Keratinocyte (primary cell): ENCODE data around the gene NUDT6. TPM values are rescaled to one million over a fixed set of nuclear protein-coding genes. Genes with fewer than 3 reads are reported as not detected.

ENCODE experiments used
- DNase-seq: peaks from one replicate; pipeline ENCODE4 v3.0.0-alpha.2; 2011; ENCODE audit warnings: low read depth, missing footprints, low spot score
- FAIRE-seq: peaks from 2 replicates; lab custom pipeline; 2011; peaks lifted over from hg19 to GRCh38; lab: Jason Lieb, UNC
- H2AFZ ChIP-seq: 2 replicates; pipeline ENCODE4 v1.6.0; 2012; ENCODE audit warnings: low read length, control low read depth, inconsistent platforms; ENCODE audit not compliant: control insufficient read depth
- H3K27ac ChIP-seq: 2 replicates; pipeline ENCODE4 v1.5.1; 2011; ENCODE audit warnings: low read length; ENCODE audit not compliant: control insufficient read depth, insufficient read depth
- H3K27me3 ChIP-seq: 3 replicates; pipeline ENCODE4 v1.6.0; 2011; ENCODE audit warnings: low read length; ENCODE audit not compliant: control insufficient read depth, insufficient read depth; ENCODE audit errors: extremely low read depth
- H3K36me3 ChIP-seq, 2 experiments: 2 replicates in 1 of 2; 3 replicates in 1 of 2; pipeline ENCODE4 v1.5.1; 2011; ENCODE audit warnings: low read length in 2 of 2, mild to moderate bottlenecking in 1 of 2; ENCODE audit not compliant: control insufficient read depth in 2 of 2, insufficient read depth in 2 of 2; ENCODE audit errors: extremely low read depth in 1 of 2
- H3K4me1 ChIP-seq: 3 replicates; pipeline ENCODE4 v1.5.1; 2011; ENCODE audit warnings: low read length; ENCODE audit not compliant: control insufficient read depth, insufficient read depth; ENCODE audit errors: extremely low read depth
- H3K4me2 ChIP-seq: 3 replicates; pipeline ENCODE4 v1.6.0; 2011; ENCODE audit warnings: low read depth, low read length; ENCODE audit not compliant: control insufficient read depth, insufficient read depth; ENCODE audit errors: extremely low read depth
- H3K4me3 ChIP-seq, 3 experiments: fragments of 200-600 bp in 1 of 3; sonication (generic) in 1 of 3; 2 replicates in 2 of 3; 3 replicates in 1 of 3; pipeline ENCODE4 v1.5.1; 2011 to 2016; ENCODE audit warnings: low read length in 3 of 3, mild to moderate bottlenecking in 3 of 3, control low read depth in 2 of 3, inconsistent platforms in 1 of 3, low read depth in 1 of 3, mixed read lengths in 1 of 3, mixed run types in 1 of 3, moderate library complexity in 1 of 3; ENCODE audit not compliant: control insufficient read depth in 2 of 3, insufficient read depth in 2 of 3; ENCODE audit errors: extremely low read depth in 1 of 3
- H3K79me2 ChIP-seq: 2 replicates; pipeline ENCODE4 v1.6.0; 2012; ENCODE audit warnings: low read length; ENCODE audit not compliant: control insufficient read depth, insufficient read depth
- H3K9ac ChIP-seq: 3 replicates; pipeline ENCODE4 v1.6.0; 2011; ENCODE audit warnings: low read length; ENCODE audit not compliant: control insufficient read depth, insufficient read depth; ENCODE audit errors: extremely low read depth
- H3K9me1 ChIP-seq: 3 replicates; pipeline ENCODE4 v1.6.0; 2011; ENCODE audit warnings: low read length; ENCODE audit not compliant: control insufficient read depth, insufficient read depth; ENCODE audit errors: extremely low read depth
- H3K9me3 ChIP-seq: 2 replicates; pipeline ENCODE4 v1.5.1; 2012; ENCODE audit warnings: low read depth, low read length; ENCODE audit not compliant: control insufficient read depth
- H4K20me1 ChIP-seq: 3 replicates; pipeline ENCODE4 v1.6.0; 2011; ENCODE audit warnings: low read length; ENCODE audit not compliant: control insufficient read depth, insufficient read depth; ENCODE audit errors: extremely low read depth
- EZH2 ChIP-seq: IDR thresholded peaks from one replicate; pipeline ENCODE4 v1.6.1; 2012; ENCODE audit warnings: inconsistent platforms, mild to moderate bottlenecking, low read length, moderate library complexity
- dilution Hi-C: fragments of 300-500 bp; cut with MboI; formaldehyde crosslinking; loops from one replicate; pipeline ENCODE4 v1.7.0; 2020; ENCODE audit warnings: low sequenced_read_pairs; ENCODE audit not compliant: extremely low pct_ligation_motif_present
- polyA plus RNA-seq, 5 experiments: library from polyadenylated mRNA; depleted of rRNA in 3 of 5; stranded (reverse) in 3 of 5; stranded (forward) in 1 of 5; unstranded in 1 of 5; fragments of >200 nt; gene quantifications; 1 replicate in 1 of 5; 2 replicates in 3 of 5; 3 replicates in 1 of 5; pipeline versions ENCODE4 v1.2.1 to v1.2.3, GENCODE V29; 2011 to 2012; ENCODE audit warnings: missing spikeins in 2 of 5, low read depth in 1 of 5, low replicate concordance in 1 of 5
- TF ChIP-seq, protein P1 (sequence below), 3 experiments: IDR thresholded peaks in 1 of 3; conservative IDR thresholded peaks in 1 of 3; optimal IDR thresholded peaks in 1 of 3; 2 replicates in 2 of 3; 3 replicates in 1 of 3; pipeline versions ENCODE3 to v1.5.1; 2011; ENCODE audit warnings: low read length in 3 of 3, mild to moderate bottlenecking in 3 of 3, moderate library complexity in 2 of 3, control low read depth in 1 of 3, inconsistent platforms in 1 of 3; ENCODE audit not compliant: insufficient read depth in 2 of 3; ENCODE audit errors: extremely low read depth in 1 of 3

The NUDT6 gene
- polyA plus RNA-seq, 1 donor (not counting 4 experiments of a cell fraction or from before 2014, with no cell fraction given), result 6.9 TPM

DNA sequence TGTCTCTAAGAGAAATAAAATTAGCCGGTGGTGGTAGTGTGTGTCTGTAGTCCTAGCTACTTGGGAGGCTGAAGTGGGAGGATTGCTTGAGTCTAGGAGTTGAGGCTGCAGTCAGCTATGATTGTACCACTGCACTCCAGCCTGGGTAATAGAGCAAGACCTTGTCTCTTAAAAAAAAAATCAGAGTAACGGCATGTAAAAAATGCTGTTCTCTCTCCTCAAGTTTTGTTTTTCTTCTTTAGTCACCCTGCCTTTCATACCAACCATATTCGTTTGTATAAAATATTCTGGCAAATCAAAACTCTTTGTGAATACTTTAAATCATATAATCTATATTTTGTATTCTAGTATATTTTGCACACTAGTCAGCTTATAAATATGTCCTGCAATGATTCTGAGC lies 44.8 kb upstream of the NUDT6 start:
- FAIRE-seq (no peak), DNase-seq (no peak)
- no peak overlapping the region for H3K27ac ChIP-seq
- no peak overlapping the region for H3K4me3 ChIP-seq
- H2AFZ ChIP-seq, result no peak overlapping the region
- no peak overlapping the region for H3K9ac ChIP-seq
- no peaks in the 10 kb centered on the region for H3K9me1 ChIP-seq
- no peak overlapping the region for H3K4me2 ChIP-seq
- no peaks in the 10 kb centered on the region for H3K27me3 ChIP-seq
- no peaks in the 10 kb centered on the region for H3K9me3 ChIP-seq
- H3K36me3 ChIP-seq, result no peaks in the 10 kb centered on the region
- H3K79me2 ChIP-seq, result no peaks in the 10 kb centered on the region
- dilution Hi-C loops, result no loop called here
- no peak for TF ChIP-seq EZH2
- TF ChIP-seq, protein P1, sequence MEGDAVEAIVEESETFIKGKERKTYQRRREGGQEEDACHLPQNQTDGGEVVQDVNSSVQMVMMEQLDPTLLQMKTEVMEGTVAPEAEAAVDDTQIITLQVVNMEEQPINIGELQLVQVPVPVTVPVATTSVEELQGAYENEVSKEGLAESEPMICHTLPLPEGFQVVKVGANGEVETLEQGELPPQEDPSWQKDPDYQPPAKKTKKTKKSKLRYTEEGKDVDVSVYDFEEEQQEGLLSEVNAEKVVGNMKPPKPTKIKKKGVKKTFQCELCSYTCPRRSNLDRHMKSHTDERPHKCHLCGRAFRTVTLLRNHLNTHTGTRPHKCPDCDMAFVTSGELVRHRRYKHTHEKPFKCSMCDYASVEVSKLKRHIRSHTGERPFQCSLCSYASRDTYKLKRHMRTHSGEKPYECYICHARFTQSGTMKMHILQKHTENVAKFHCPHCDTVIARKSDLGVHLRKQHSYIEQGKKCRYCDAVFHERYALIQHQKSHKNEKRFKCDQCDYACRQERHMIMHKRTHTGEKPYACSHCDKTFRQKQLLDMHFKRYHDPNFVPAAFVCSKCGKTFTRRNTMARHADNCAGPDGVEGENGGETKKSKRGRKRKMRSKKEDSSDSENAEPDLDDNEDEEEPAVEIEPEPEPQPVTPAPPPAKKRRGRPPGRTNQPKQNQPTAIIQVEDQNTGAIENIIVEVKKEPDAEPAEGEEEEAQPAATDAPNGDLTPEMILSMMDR (optimal IDR thresholded peaks at IDR 0.05 in 1 of 3, IDR thresholded peaks at IDR 0.05 in 1 of 3, conservative IDR thresholded peaks at IDR 0.05 in 1 of 3; ENCODE audit: extremely low read depth in 1 of 3, insufficient read depth in 2 of 3, low read length in 3 of 3), result no peak
- peaks cover 12% of the 10 kb centered on the region for H3K4me1 ChIP-seq
- no peaks in the 10 kb centered on the region for H4K20me1 ChIP-seq

DNA sequence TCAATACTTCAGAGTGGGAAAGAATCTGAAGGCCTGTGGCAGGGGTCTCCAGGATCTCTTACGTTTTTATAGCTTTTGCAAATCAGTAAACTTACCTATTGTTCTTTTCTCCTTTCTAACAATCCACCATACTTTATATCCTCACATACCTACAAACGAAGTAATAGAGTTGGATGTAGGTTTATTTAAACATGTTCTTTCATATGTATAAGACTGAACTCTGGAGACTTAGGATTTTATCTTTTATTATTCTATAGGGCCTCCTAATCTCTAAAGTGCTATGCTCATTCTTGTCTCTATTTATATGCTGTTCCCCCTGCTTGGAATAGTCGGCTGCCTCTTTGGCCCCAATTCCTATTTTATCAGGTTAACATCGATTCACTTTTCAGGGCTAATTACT lies 43.8 kb upstream of the NUDT6 start:
- Histone ChIP-seq H2AFZ (no peak overlapping the region), H3K9me1 (no peaks in the 10 kb centered on the region), H3K79me2 (no peaks in the 10 kb centered on the region), H3K4me3 (no peak overlapping the region), H3K9ac (no peak overlapping the region), H3K4me1 (peaks cover 12% of the 10 kb centered on the region), H3K36me3 (no peaks in the 10 kb centered on the region), H3K9me3 (no peaks in the 10 kb centered on the region), H3K27ac (no peak overlapping the region), H3K27me3 (no peaks in the 10 kb centered on the region), H4K20me1 (no peaks in the 10 kb centered on the region), H3K4me2 (no peak overlapping the region)
- FAIRE-seq, result no peak
- dilution Hi-C loops, result no loop called here
- no peak for DNase-seq
- TF ChIP-seq, protein P1 (optimal IDR thresholded peaks at IDR 0.05 in 1 of 3, IDR thresholded peaks at IDR 0.05 in 1 of 3, conservative IDR thresholded peaks at IDR 0.05 in 1 of 3; ENCODE audit: extremely low read depth in 1 of 3, insufficient read depth in 2 of 3, low read length in 3 of 3), result no peak
- TF ChIP-seq EZH2, result no peak
